OCI-LY7 (cell line): Measurements from ENCODE around the gene EIF4G3.

Experiments used
- CTCF ChIP-seq: fragments of 200-600 bp; sonication (generic); conservative IDR thresholded peaks from 2 replicates; pipeline ENCODE4 v1.5.1; 2014; ENCODE audit warnings: mild to moderate bottlenecking, antibody characterized with exemption, low read length, moderate library complexity, mixed read lengths
- EZH2phosphoT487 ChIP-seq: fragments of 200-600 bp; sonication (generic); IDR thresholded peaks from 2 replicates; pipeline ENCODE4 v1.6.1; 2018; ENCODE audit warnings: low read depth, borderline replicate concordance, mild to moderate bottlenecking, mixed run types, antibody characterized with exemption, low read length, moderate library complexity, mixed read lengths

GRCh38 chr1:20884513-20884912 lies 292.2 kb downstream of the EIF4G3 start:
- no peak for TF ChIP-seq CTCF
- no peak for TF ChIP-seq EZH2phosphoT487
